ENCODE results near the gene SDS.

The SDS gene

DNA sequence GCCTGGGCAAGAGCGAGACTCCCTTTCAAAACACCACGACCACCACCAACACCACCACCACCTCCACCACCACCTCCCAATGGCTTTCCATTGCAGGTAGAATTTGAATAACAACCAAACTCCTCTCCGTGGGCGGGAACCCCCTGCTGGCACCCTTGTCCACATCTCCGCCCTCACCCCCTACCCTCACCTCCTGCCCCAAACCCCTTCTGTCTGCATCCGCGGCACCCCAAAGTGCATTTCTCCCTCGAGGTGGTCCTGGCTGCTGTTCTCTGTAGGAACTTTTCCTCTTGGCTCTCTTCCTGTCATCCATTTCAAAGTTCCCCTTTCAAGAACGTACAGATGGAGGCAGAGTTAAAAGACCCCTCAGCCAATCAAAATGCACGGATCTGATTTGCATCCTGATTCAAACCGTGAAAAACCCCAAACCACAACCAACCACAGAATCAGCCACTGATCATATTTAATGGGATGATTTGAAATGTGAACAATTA lies 22.3 kb upstream of the SDS start:
- DNase-seq (ENCODE audit: low read depth) = no peak

- peak; percentile 60 for DNase-seq (ENCODE audit: low read depth)
These were observed 21.5 kb upstream of the SDS start for GRCh38 chr12:113424915-113425823.

- no peak for DNase-seq (ENCODE audit: low read depth)
These were observed 20.8 kb upstream of the SDS start for GRCh38 chr12:113424456-113424855.

DNA sequence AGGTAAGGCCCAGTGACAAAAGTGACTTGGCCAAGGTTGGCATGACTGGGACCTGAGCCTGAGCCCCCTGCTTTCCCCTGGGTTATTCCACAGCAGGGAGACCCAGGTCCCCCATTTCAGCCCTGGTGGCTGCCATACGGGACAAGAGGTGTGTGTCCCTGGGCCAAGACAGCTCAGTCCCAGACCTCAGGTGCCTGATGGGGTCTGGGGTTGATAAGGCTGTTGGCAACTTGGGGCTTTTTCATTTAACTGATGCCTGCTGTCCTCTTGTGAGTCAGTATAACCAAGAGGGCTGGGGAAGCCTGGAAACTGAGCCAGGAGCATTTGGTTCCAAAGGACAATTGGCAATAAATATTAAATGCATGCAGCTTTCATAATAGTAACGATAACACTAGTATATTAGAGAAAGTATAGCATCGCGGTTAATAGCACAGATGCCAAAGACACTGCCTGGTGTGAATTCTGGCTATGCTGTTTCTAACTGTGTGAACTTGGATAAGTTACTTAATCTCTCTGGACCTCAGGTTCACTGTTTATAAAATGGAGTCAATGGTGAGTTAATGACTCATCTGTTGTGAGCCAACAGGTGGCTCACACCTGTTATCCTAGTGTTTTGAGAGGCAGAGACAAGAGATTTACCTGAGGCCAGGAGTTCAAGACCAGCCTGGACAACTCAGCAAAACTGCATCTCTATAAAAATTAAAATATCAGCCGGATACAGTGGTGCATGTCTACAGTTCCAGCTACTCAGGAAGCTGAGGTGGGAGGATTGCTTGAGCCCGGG lies 19.4 kb upstream of the SDS start:
- DNase-seq (ENCODE audit: low read depth) = no peak

DNA sequence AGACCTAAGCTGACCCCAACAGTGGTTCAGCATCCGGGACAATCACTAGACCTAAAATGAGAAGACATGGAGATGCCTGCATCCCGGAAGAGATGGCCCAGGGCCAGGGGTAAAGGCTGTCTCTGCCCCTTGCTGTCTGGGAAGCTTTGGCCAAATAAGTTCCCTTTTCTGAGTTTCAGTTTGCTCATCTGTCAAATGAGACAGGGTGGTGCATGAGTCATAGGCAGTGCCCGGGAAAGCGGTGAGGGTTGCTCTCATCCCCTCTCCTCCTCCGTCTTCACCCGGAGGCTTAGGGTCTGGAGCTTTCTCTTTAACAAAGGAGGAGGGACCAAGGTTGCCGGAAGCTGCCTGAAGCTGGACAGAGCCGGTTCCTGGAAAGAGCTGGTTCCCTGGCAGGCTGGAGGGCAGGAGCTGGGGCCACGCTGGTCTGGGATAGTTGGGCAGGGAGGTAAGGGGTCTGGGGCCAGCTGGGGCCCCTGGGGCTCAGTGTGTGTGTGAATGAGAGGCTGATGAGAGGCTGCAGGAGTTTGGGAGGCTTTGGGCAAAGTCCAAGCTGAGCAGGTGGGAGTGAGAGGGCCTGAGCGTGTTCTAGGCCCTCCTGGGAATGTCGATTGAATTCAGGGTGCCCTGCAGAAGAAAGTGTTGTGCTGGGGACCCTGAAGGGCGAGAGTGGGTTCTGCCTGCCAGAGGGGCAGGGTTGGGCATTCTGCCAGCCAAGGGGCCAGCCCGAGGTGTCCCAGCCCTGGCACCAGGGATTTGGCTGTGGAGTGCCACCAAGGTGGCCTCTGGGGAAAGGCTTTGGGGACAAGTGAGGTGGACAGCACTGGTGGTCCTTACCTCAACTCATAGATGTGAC lies 18.6 kb upstream of the SDS start, which contains the start of gene SDSL:
Gene SDSL (plus strand): TSS at position 351 of the 856 bp plus-strand sequence. CDS start 5,603 bp downstream, outside the sequence.
- peak; percentile 91 for DNase-seq (ENCODE audit: low read depth)

GRCh38 chr12:113420996-113421595 lies 17.4 kb upstream of the SDS start:
- DNase-seq (ENCODE audit: low read depth) = no peak

DNA sequence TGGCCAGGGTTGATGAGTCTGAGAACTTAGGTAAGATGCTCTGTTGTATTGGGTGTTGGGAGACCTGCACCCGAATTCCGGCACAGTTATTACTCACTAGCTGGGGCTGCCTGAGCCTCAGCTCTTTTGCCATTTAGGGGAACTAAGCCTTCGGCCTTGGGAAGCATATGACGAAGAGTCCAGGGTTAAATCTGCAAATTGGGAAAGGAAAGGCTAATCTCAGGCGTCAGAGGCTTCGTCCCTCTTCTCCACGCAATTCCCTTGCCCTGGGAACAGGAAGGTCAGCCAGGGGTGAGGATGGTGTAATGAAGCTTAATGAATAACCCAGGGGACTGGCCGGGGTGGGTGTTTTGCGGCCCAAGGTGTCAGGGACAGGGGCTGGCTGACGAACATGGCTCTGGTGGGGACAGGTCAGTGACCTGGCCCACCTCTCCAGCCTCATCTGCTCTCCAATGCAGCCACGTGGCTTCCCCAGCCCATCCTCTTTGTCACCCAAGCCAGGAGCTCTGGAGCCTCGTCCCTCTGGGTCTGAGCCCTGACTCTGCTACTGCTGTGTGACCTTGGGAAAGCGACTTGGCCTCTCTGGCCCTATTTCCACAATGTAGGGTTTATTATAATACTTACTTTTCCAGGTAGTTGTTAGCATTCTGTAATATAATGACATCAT lies 14.7 kb upstream of the SDS start:
- DNase-seq (ENCODE audit: low read depth) = no peak

DNA sequence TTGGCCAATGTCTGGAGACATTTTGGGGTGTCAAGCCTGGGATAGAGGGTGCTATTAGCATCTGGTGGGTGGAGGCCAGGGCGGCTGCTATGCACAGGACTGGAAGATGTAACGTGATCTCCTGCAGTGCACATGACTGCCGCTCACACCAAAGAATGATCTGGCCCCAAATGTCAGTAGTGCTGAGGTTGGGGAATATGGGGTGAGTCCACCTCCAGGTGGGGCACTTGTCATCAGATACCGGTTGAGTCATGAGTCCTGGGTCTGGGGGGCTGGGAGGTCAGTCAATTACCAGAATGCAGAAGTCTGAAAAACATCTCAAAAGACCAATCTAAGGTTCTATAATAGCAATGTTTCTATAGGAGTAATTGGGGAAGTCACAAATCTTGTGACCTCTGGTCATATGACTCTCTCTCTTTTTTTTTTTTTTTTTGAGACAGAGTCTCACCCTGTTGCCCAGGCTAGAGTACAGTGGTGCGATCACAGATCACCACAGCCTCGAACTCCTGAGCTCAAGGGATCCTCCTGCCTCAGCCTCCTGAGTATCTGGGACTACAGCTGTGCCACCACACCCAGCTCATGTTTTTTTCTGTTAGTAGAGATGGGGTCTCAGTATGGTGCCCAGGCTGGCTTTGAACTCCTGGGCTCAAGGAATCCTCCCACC lies 12.5 kb upstream of the SDS start:
- DNase-seq (ENCODE audit: low read depth) = peak; percentile 37

DNA sequence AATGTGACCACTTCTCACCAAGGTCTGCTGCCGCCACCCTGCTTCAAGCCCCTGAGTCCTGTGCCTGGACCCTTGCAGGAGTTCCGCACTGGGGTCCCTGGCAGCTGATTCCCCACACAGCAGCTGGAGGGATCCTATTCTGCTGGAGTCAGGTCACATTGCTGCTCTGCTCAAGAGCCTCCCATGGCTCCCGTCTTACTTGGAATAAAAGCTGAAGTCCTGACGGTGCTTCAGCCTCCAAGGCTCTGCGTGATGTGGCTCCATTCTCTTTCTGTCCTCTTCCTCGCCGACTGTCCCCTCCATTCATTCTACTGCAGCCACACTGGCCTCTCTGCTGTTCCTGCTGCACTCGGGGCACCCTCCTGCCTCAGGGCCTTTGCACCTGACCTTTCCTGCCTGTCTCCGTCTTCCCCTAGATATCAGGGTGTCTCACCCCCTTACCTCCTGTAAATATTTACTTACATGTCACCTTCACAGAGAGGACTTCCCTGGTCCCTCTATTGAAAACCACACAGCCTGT lies 10.9 kb upstream of the SDS start:
- no peak for DNase-seq (ENCODE audit: low read depth)

GRCh38 chr12:113413488-113413939 lies 9.8 kb upstream of the SDS start:
- peak; percentile 40 for DNase-seq (ENCODE audit: low read depth)

DNA sequence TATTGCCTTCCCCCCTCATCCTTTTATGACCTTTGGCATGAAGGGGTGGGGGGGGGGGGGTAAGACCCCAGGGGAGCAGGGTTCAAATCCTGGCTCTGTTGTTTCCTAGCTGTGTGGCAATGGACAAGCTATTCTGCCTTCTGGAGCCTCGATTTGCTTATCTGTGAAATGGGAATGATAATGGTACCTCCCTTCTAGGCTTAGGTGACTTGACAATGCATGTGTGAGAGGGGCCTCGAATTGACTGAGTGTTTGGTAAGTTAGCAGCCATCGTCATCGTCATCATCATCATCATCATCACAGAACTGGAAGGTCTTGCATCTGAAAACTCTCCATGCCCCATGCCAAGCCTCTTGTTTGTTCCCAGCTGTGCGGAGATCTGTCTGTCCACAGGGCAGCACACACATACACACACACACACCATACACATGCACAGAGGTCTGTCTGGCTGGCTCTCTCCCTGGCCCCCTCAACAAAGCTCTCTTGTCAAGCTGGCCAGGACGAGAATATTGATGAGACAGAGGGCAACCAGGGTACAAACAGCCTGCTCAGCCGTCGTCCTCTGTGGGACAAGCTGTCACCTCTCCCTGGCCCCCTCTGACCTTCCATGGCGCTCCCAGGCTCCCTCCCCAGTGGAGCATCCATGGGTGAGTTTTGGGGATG lies 5.9 kb upstream of the SDS start:
- no peak for DNase-seq (ENCODE audit: low read depth)

- DNase-seq (ENCODE audit: low read depth) = no peak
These were observed 5.1 kb upstream of the SDS start for GRCh38 chr12:113408756-113409298.

DNA sequence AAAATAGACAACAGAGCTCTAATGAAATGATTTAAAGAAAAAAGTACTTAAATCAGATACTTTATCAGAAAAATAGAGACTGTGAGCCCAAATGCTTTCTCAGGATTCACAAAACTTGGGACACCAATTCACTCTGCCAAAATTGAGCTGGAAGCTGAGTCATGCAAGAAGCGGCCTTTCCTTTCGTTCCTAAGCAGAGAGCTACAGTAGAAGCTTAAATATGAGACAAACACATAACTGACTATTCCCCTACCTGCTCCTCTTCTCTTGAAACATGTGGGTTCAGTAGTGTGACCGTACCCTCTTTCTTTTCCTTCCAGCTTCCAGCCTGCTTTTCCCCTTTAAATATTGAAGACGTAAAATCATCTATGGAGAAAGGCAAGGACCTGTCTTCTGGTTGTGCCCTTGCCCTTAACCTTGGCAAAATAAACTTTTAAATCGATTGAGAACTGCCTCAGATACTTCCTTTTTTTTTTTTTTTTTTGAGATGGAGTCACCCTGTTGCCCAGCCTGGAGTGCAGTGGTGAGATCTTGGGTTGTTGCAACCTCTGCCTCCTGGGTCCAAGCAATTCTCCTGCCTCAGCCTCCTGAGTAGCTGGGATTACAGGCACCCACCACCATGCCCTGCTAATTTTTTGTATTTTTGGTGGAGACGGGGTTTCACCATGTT lies 4.4 kb upstream of the SDS start:
- peak; percentile 37 for DNase-seq (ENCODE audit: low read depth)

GRCh38 chr12:113405694-113406093 lies 2.0 kb upstream of the SDS start:
- no peak for DNase-seq (ENCODE audit: low read depth)

GRCh38 chr12:113402586-113403260 lies 964 bp downstream of the SDS start:
- DNase-seq (ENCODE audit: low read depth) = no peak

DNA sequence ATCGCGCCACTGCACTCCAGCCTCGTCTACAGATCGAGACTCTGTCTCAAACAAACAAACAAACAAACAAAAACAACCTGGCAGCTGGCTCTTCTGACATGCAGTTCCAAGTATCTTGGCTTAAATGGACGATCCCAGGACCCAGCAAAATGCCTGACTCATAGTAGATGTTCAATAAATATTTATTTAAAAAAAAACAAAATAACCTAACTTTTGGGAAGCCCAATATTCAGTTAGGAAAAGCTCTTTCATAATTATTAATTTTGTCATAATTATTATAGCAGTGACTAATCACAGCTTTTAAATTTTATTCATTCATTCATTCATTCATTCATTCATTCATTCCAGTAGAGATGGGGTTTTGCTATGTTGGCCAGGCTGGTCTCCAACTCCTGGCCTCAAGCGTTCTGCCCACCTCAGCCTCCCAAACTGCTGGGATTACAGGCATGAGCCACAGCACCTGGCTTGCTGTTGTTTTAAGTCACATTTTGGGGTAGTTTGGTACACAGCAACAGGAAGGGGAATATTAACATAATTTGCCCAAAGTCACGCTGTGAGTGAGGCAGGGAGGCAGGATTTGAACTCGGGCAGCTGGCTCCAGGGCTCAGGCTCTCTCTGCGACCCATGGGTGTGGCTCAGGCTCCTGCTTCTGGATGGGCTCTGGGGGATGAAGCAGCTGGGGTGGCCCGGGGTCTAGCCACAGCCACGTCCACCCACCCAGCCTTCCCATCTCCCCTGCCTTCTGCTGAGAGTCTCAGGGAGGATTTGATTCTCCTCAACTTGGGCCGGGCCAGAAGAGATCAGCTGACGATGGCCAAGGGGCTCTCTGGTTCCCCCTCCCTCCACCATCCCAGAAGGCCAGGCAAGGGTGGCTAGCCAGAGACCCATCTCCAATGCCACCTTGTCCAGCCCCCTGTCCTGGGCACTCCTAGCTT lies 2.4 kb downstream of the SDS start:
- no peak for DNase-seq (ENCODE audit: low read depth)

GRCh38 chr12:113400362-113400761 lies 3.3 kb downstream of the SDS start:
- no peak for DNase-seq (ENCODE audit: low read depth)

All from ELR (cell line).